Suprapubic skin (tissue), 4 donors: Measurements from ENCODE around the gene KRT40. TPM values are rescaled to one million over a fixed set of nuclear protein-coding genes. Genes with fewer than 3 reads are reported as not detected.

Experiments
- DNase-seq, 2 donors: peaks; one replicate each; pipeline ENCODE4 v3.0.0-alpha.2; 2019; ENCODE audit warnings: low spot score in 2 of 2
- H3K27ac ChIP-seq: fragments of 200-600 bp; sonication (generic); one replicate; pipeline ENCODE4 v1.5.1; 2019
- H3K27me3 ChIP-seq: fragments of 200-600 bp; sonication (generic); one replicate; pipeline ENCODE4 v1.5.1; 2019
- H3K36me3 ChIP-seq: fragments of 200-600 bp; sonication (generic); one replicate; pipeline ENCODE4 v1.5.1; 2019
- H3K4me1 ChIP-seq: fragments of 200-600 bp; sonication (generic); one replicate; pipeline ENCODE4 v1.5.1; 2019
- H3K4me3 ChIP-seq: fragments of 200-600 bp; sonication (generic); one replicate; pipeline ENCODE4 v1.5.1; 2019; ENCODE audit warnings: mild to moderate bottlenecking
- H3K9me3 ChIP-seq: fragments of 200-600 bp; sonication (generic); one replicate; pipeline ENCODE4 v1.5.1; 2019
- CTCF ChIP-seq, 2 donors: fragments of 200-600 bp in 1 of 2; fragments of 450-650 bp in 1 of 2; sonication (generic) in 1 of 2; IDR thresholded peaks; one replicate each; pipeline ENCODE4 v1.5.1; 2016 to 2019; ENCODE audit warnings: antibody characterized with exemption in 2 of 2, mild to moderate bottlenecking in 1 of 2, moderate library complexity in 1 of 2
- EP300 ChIP-seq: sonication (generic); formaldehyde crosslinking; IDR thresholded peaks from one replicate; pipeline ENCODE4 v1.6.1; 2017; ENCODE audit warnings: antibody characterized with exemption
- POLR2A ChIP-seq, 2 donors: fragments of 450-650 bp; IDR thresholded peaks; one replicate each; pipeline ENCODE4 v1.6.1; 2017; ENCODE audit warnings: antibody characterized with exemption in 2 of 2, mild to moderate bottlenecking in 2 of 2, moderate library complexity in 2 of 2
- POLR2AphosphoS5 ChIP-seq, 3 donors: sonication (generic); formaldehyde crosslinking; IDR thresholded peaks; one replicate each; pipeline ENCODE4 v1.6.1; 2017; ENCODE audit warnings: antibody characterized with exemption in 3 of 3
- WGBS: methylation state at CpG from one replicate; pipeline ENCODE4 v1.1.5; 2018; 5-methylcytosine and 5-hydroxymethylcytosine counted together
- total RNA-seq, 4 donors: library from RNA; depleted of rRNA; stranded (reverse); fragments of >200 nt; gene quantifications; one replicate each; pipeline ENCODE4 v1.1.0, GENCODE V29; 2016

Gene KRT40
- total RNA-seq, 4 donors from 2014 or later = 0.98 to 12.5 (median 3.9) TPM; not detected in 1

GRCh38 chr17:41012326-41013120 lies 28.4 kb upstream of the KRT40 start:
- DNase-seq = no peak
- Histone ChIP-seq H3K27ac (no peak overlapping the region), H3K27me3 (no peaks in the 10 kb centered on the region), H3K4me1 (no peaks in the 10 kb centered on the region), H3K4me3 (no peak overlapping the region), H3K36me3 (no peaks in the 10 kb centered on the region), H3K9me3 (no peaks in the 10 kb centered on the region)
- WGBS = 84% methylated on average over 6 of the region's 6 CpGs
- TF ChIP-seq POLR2A (IDR thresholded peaks at IDR 0.05) (no peak), CTCF (IDR thresholded peaks at IDR 0.05) (no peak), POLR2AphosphoS5 (IDR thresholded peaks at IDR 0.05) (no peak), EP300 (no peak)

- Histone ChIP-seq H3K36me3 (no peaks in the 10 kb centered on the region), H3K27me3 (no peaks in the 10 kb centered on the region), H3K27ac (no peak overlapping the region), H3K4me3 (no peak overlapping the region), H3K4me1 (no peaks in the 10 kb centered on the region), H3K9me3 (no peaks in the 10 kb centered on the region)
- no peak for TF ChIP-seq POLR2A (IDR thresholded peaks at IDR 0.05)
- TF ChIP-seq POLR2AphosphoS5 (IDR thresholded peaks at IDR 0.05) = no peak
- TF ChIP-seq EP300 = no peak
- DNase-seq = no peak
Measured at GRCh38 chr17:41010441-41010840, 26.3 kb upstream of the KRT40 start.

GRCh38 chr17:41009936-41010335 lies 25.8 kb upstream of the KRT40 start:
- DNase-seq = no peak
- no peaks in the 10 kb centered on the region for H3K36me3 ChIP-seq
- H3K4me3 ChIP-seq = no peak overlapping the region
- WGBS = 90% methylated on average over 1 of the region's 1 CpG
- no peaks in the 10 kb centered on the region for H3K9me3 ChIP-seq
- no peaks in the 10 kb centered on the region for H3K27me3 ChIP-seq
- H3K27ac ChIP-seq = no peak overlapping the region
- no peak for TF ChIP-seq POLR2AphosphoS5 (IDR thresholded peaks at IDR 0.05)
- TF ChIP-seq CTCF (IDR thresholded peaks at IDR 0.05) = no peak
- TF ChIP-seq POLR2A (IDR thresholded peaks at IDR 0.05) = no peak
- no peak for TF ChIP-seq EP300
- no peaks in the 10 kb centered on the region for H3K4me1 ChIP-seq

GRCh38 chr17:41009301-41009760 lies 25.2 kb upstream of the KRT40 start:
- no peak for DNase-seq
- Histone ChIP-seq H3K4me1 (no peaks in the 10 kb centered on the region), H3K27me3 (no peaks in the 10 kb centered on the region), H3K9me3 (no peaks in the 10 kb centered on the region), H3K27ac (no peak overlapping the region), H3K36me3 (no peaks in the 10 kb centered on the region), H3K4me3 (no peak overlapping the region)
- WGBS = 68% methylated on average over 4 of the region's 4 CpGs
- TF ChIP-seq EP300 = no peak
- TF ChIP-seq POLR2A (IDR thresholded peaks at IDR 0.05) = no peak

- H3K4me3 ChIP-seq = no peak within 1 kb of the TSS
- no peaks in the 10 kb centered on the region for H3K9me3 ChIP-seq
- no peaks in the 10 kb centered on the region for H3K36me3 ChIP-seq
- H3K27ac ChIP-seq = no peak within 1 kb of the TSS
- WGBS = 88% methylated on average over 8 of the region's 8 CpGs
- H3K4me1 ChIP-seq = no peaks in the 10 kb centered on the region
- no peaks in the 10 kb centered on the region for H3K27me3 ChIP-seq
- no peak for DNase-seq
- no peak for TF ChIP-seq CTCF (IDR thresholded peaks at IDR 0.05)
- no peak for TF ChIP-seq POLR2A (IDR thresholded peaks at IDR 0.05)
- TF ChIP-seq POLR2AphosphoS5 (IDR thresholded peaks at IDR 0.05) = no peak
- TF ChIP-seq EP300 = no peak
Measured at GRCh38 chr17:41008811-41009210, 24.7 kb upstream of the KRT40 start, which contains the start of gene KRTAP3-1. TSS of gene KRTAP3-1 (minus strand) at chr17:41009128. CDS start at chr17:41009074, 54 bp downstream.

GRCh38 chr17:41004397-41004796 lies 20.3 kb upstream of the KRT40 start:
- Histone ChIP-seq H3K4me1 (no peaks in the 10 kb centered on the region), H3K27ac (no peak overlapping the region), H3K27me3 (no peaks in the 10 kb centered on the region), H3K4me3 (no peak overlapping the region), H3K9me3 (no peaks in the 10 kb centered on the region), H3K36me3 (no peaks in the 10 kb centered on the region)
- WGBS = 93% methylated on average over 3 of the region's 3 CpGs
- TF ChIP-seq POLR2AphosphoS5 (IDR thresholded peaks at IDR 0.05) (no peak), POLR2A (IDR thresholded peaks at IDR 0.05) (no peak), CTCF (IDR thresholded peaks at IDR 0.05) (no peak), EP300 (no peak)
- DNase-seq = no peak
